HL-60 (cell line): ENCODE data around the gene ADAMTS2.

Experiments used
- GABPA ChIP-seq: IDR thresholded peaks from 2 replicates; pipeline ENCODE4 v1.6.1; 2012; ENCODE audit warnings: low read depth
- REST ChIP-seq: IDR thresholded peaks from 2 replicates; pipeline ENCODE4 v1.6.1; 2012; ENCODE audit warnings: low read depth; ENCODE audit not compliant: insufficient replicate concordance

- TF ChIP-seq REST (no peak), GABPA (no peak)
Measured at GRCh38 chr5:179308563-179309382, 36.5 kb downstream of the ADAMTS2 start.
